Fibroblast of lung (primary cell): Measurements from ENCODE around the gene GAS2L3.

Source experiments
- CTCF ChIP-seq, 2 donors: IDR thresholded peaks in 1 of 2; conservative IDR thresholded peaks in 1 of 2; 1 replicate in 1 of 2; 2 replicates in 1 of 2; pipeline ENCODE4 v1.5.1; 2011 to 2012; ENCODE audit warnings: low read length in 2 of 2, control low read depth in 1 of 2, inconsistent platforms in 1 of 2, low read depth in 1 of 2, mild to moderate bottlenecking in 1 of 2
- EZH2 ChIP-seq: IDR thresholded peaks from 2 replicates; pipeline ENCODE4 v1.5.1; 2012; ENCODE audit warnings: low read length, control low read depth, mild to moderate bottlenecking; ENCODE audit errors: missing control alignments

- TF ChIP-seq EZH2 = no peak
- peak; percentile 47 to 56 for TF ChIP-seq CTCF (conservative IDR thresholded peaks at IDR 0.05 in 1 of 2, IDR thresholded peaks at IDR 0.05 in 1 of 2; ENCODE audit: low read depth in 1 of 2, low read length in 2 of 2)
Measured at GRCh38 chr12:100672075-100672592, 98.7 kb downstream of the GAS2L3 start.
